K562 (cell line): ENCODE measurements around the gene RAB3GAP2. TPM values are rescaled to one million over a fixed set of nuclear protein-coding genes. Genes with fewer than 3 reads are reported as not detected.

Experiments used
- ATAC-seq: fragments of 200-7000 bp; cut with Tn5 transposase; 3 replicates; pipeline ENCODE4 v1.9.1; 2020; ENCODE audit warnings: moderate library complexity
- BruUV-seq: library from RNA; stranded (reverse); fragments of 400-500 nt; replicated peaks from 2 replicates; lab custom pipeline; 2021; lab: Mats Ljungman, UMichigan
- CTCF ChIA-PET: fragments of 300-600 bp; formaldehyde crosslinking; extraction: SDS; loops from one replicate; lab custom pipeline; 2021; ENCODE audit warnings: low intra/inter-chr PET ratio; lab: Yijun Ruan, JAX
- POLR2A ChIA-PET: fragments of 300-600, 350-650 bp; sonication (Branson Sonifier 250); formaldehyde crosslinking; extraction: SDS; loops from one replicate; lab custom pipeline; 2021; ENCODE audit warnings: antibody characterized with exemption, inconsistent platforms; lab: Yijun Ruan, JAX
- DNase-seq, 4 experiments: peaks; one replicate each; pipeline versions ENCODE4 v3.0.0 to v3.0.0-alpha.2; 2011 to 2018; ENCODE audit warnings: low spot score in 3 of 4, mixed read lengths in 3 of 4; ENCODE audit errors: extremely low read depth in 1 of 4
- FAIRE-seq: peaks from 2 replicates; lab custom pipeline; 2011; peaks lifted over from hg19 to GRCh38; lab: Jason Lieb, UNC
- H2AFZ ChIP-seq: 2 replicates; pipeline ENCODE4 v1.6.0; 2011; ENCODE audit warnings: low read depth, low read length, control low read depth, inconsistent platforms
- H3K27ac ChIP-seq: fragments of 200-600 bp; 3 replicates; pipeline ENCODE4 v1.8.0; 2011; ENCODE audit warnings: low read depth, mild to moderate bottlenecking, control low read depth, inconsistent platforms, low read length, moderate library complexity, mixed read lengths; ENCODE audit errors: extremely low read depth
- H3K27me3 ChIP-seq, 2 experiments: fragments of 300-600 bp in 1 of 2; 2 replicates in 1 of 2; 3 replicates in 1 of 2; pipeline versions ENCODE4 v1.6.0 to v1.8.0; 2011; ENCODE audit warnings: inconsistent platforms in 2 of 2, low read length in 2 of 2, mild to moderate bottlenecking in 1 of 2, mixed read lengths in 1 of 2, moderate library complexity in 1 of 2; ENCODE audit not compliant: control insufficient read depth in 2 of 2, insufficient read depth in 2 of 2
- H3K36me3 ChIP-seq: fragments of 300-600 bp; 3 replicates; pipeline ENCODE4 v1.8.0; 2011; ENCODE audit warnings: mild to moderate bottlenecking, low read length, inconsistent platforms; ENCODE audit not compliant: control insufficient read depth, insufficient read depth
- H3K4me1 ChIP-seq, 2 experiments: fragments of 200-600 bp in 1 of 2; replicated peaks in 1 of 2; 2 replicates in 1 of 2; 3 replicates in 1 of 2; pipeline versions ENCODE4 v1.5.1 to v1.8.0; 2011; ENCODE audit warnings: inconsistent platforms in 2 of 2, low read length in 2 of 2, mild to moderate bottlenecking in 1 of 2, mixed read lengths in 1 of 2, moderate library complexity in 1 of 2; ENCODE audit not compliant: control insufficient read depth in 2 of 2, insufficient read depth in 2 of 2
- H3K4me2 ChIP-seq: 2 replicates; pipeline ENCODE4 v1.6.1; 2011; ENCODE audit warnings: low read length, control low read depth, inconsistent platforms, mixed read lengths; ENCODE audit not compliant: insufficient read depth
- H3K4me3 ChIP-seq: fragments of 200-600 bp; sonication (generic), shearing (Covaris generic); 2 replicates; pipeline ENCODE4 v1.5.1; 2016; ENCODE audit warnings: control low read depth, inconsistent platforms
- H3K79me2 ChIP-seq: fragments of 200-600 bp; 3 replicates; pipeline ENCODE4 v1.8.0; 2011; ENCODE audit warnings: low read length, inconsistent platforms; ENCODE audit not compliant: control insufficient read depth, insufficient read depth
- H3K9ac ChIP-seq, 2 experiments: 2 replicates each; pipeline versions ENCODE4 v1.6.0 to v1.6.1; 2011; ENCODE audit warnings: low read depth in 2 of 2, low read length in 2 of 2, control low read depth in 1 of 2, inconsistent platforms in 1 of 2, mild to moderate bottlenecking in 1 of 2, mixed read lengths in 1 of 2; ENCODE audit not compliant: insufficient read depth in 1 of 2
- H3K9me1 ChIP-seq: one replicate; pipeline ENCODE4 v1.6.0; 2011; ENCODE audit warnings: inconsistent platforms, mild to moderate bottlenecking, low read length, moderate library complexity; ENCODE audit not compliant: control insufficient read depth, insufficient read depth
- H3K9me3 ChIP-seq: replicated peaks from 2 replicates; pipeline ENCODE4 v1.5.1; 2011; ENCODE audit warnings: low read depth, low read length, inconsistent platforms; ENCODE audit not compliant: control insufficient read depth, insufficient read depth
- H4K20me1 ChIP-seq: replicated peaks from 2 replicates; pipeline ENCODE4 v1.6.1; 2011; ENCODE audit warnings: low read length, inconsistent platforms, mixed read lengths; ENCODE audit not compliant: control insufficient read depth, insufficient read depth
- BRF2 ChIP-seq: IDR thresholded peaks from 3 replicates; pipeline ENCODE4 v1.6.1; 2011; ENCODE audit warnings: borderline replicate concordance, mild to moderate bottlenecking; ENCODE audit not compliant: insufficient read length, insufficient read depth
- C11orf30 ChIP-seq: fragments of 450-650 bp; IDR thresholded peaks from 2 replicates; pipeline ENCODE4 v1.6.1; 2016; ENCODE audit warnings: low read depth, mild to moderate bottlenecking
- CBX3 ChIP-seq, 2 experiments: IDR thresholded peaks; 1 replicate in 1 of 2; 2 replicates in 1 of 2; pipeline ENCODE4 v1.6.1; 2012; ENCODE audit warnings: inconsistent platforms in 2 of 2, low read length in 2 of 2, borderline replicate concordance in 1 of 2, control low read depth in 1 of 2
- GTF2F1 ChIP-seq: IDR thresholded peaks from 2 replicates; pipeline ENCODE4 v1.6.1; 2011; ENCODE audit warnings: low read depth, low read length, improper control_type of control experiment
- KLF13 ChIP-seq: fragments of 450-650 bp; IDR thresholded peaks from 2 replicates; pipeline ENCODE4 v1.6.1; 2016; ENCODE audit warnings: missing genetic modification characterization, low read depth, mild to moderate bottlenecking, missing compliant biosample characterization, moderate library complexity, borderline replicate concordance
- L3MBTL2 ChIP-seq: fragments of 450-650 bp; IDR thresholded peaks from 2 replicates; pipeline ENCODE4 v1.6.1; 2016; ENCODE audit warnings: mild to moderate bottlenecking, moderate library complexity
- MEF2D ChIP-seq: conservative IDR thresholded peaks from 2 replicates; pipeline ENCODE4 v1.6.1; 2016; ENCODE audit warnings: low read depth, missing genetic modification characterization, missing compliant biosample characterization
- PHB2 ChIP-seq: fragments of 450-650 bp; IDR thresholded peaks from 2 replicates; pipeline ENCODE4 v1.6.1; 2017; ENCODE audit warnings: low read depth
- POLR2H ChIP-seq: IDR thresholded peaks from 2 replicates; pipeline ENCODE4 v1.6.1; 2016; ENCODE audit warnings: missing genetic modification characterization, low read depth, mild to moderate bottlenecking, control low read depth, missing compliant biosample characterization, moderate library complexity
- TOE1 ChIP-seq, 2 experiments: fragments of 450-650 bp in 1 of 2; sonication (generic) in 1 of 2; formaldehyde crosslinking in 1 of 2; IDR thresholded peaks; 2 replicates each; pipeline versions ENCODE4 v1.7.1 to v1.8.0; 2016 to 2022; ENCODE audit warnings: borderline replicate concordance in 2 of 2, mild to moderate bottlenecking in 2 of 2, antibody characterized with exemption in 1 of 2, inconsistent platforms in 1 of 2, low read depth in 1 of 2, missing genetic modification reagents in 1 of 2, moderate library complexity in 1 of 2
- XRCC4 ChIP-seq: IDR thresholded peaks from one replicate; pipeline ENCODE4 v1.6.1; 2011; ENCODE audit not compliant: insufficient read depth, insufficient read length; ENCODE audit errors: extremely low read depth
- ZBTB12 ChIP-seq: fragments of 250-450 bp; sonication (Bioruptor Pico); IDR thresholded peaks from 2 replicates; pipeline ENCODE4 v1.4.0; 2020
- ZNF23 ChIP-seq: fragments of 250-450 bp; sonication (Bioruptor Pico); IDR thresholded peaks from 2 replicates; pipeline ENCODE4 v1.4.0; 2020; ENCODE audit warnings: mild to moderate bottlenecking
- ZNF347 ChIP-seq: fragments of 450-650 bp; formaldehyde crosslinking; IDR thresholded peaks from 2 replicates; pipeline ENCODE4 v1.4.0; 2020; ENCODE audit warnings: low read depth, mild to moderate bottlenecking, moderate library complexity
- ZNF436 ChIP-seq: fragments of 250-450, 450-650 bp; sonication (Bioruptor Pico); formaldehyde crosslinking; IDR thresholded peaks from 2 replicates; pipeline ENCODE4 v1.7.0; 2020; ENCODE audit warnings: mild to moderate bottlenecking
- ZNF561 ChIP-seq: fragments of 450-650 bp; formaldehyde crosslinking; conservative IDR thresholded peaks from 2 replicates; pipeline ENCODE4 v1.4.0; 2020; ENCODE audit warnings: mild to moderate bottlenecking, moderate library complexity
- in situ Hi-C: fragments of 300-500 bp; cut with MboI; formaldehyde crosslinking; loops from 4 replicates; pipeline ENCODE4 v1.15.0; 2018; ENCODE audit warnings: inconsistent platforms, mixed read lengths
- intact Hi-C: fragments of 100-400 bp; cut with micrococcal nuclease; formaldehyde crosslinking; loops from 2 replicates; pipeline ENCODE4 v1.14.2; 2022
- polyA plus RNA-seq, 8 experiments: library from polyadenylated mRNA; depleted of rRNA in 4 of 8; stranded (reverse) in 5 of 8; unstranded in 3 of 8; fragments of >200 nt; fragmentation: Nextera tagmentation in 2 of 8; fragmentation: Illumina TruSeq in 1 of 8; extraction: Ambion mirVana in 2 of 8; extraction: Trizol in 1 of 8; gene quantifications; 2 replicates each; pipeline versions ENCODE4 v1.2.1 to v1.2.3, GENCODE V29; 2011 to 2014; ENCODE audit warnings: inconsistent platforms in 1 of 8, missing spikeins in 1 of 8
- total RNA-seq, 7 experiments: library from RNA; depleted of rRNA in 6 of 7; stranded (reverse); fragments of >200 nt in 6 of 7; fragmentation: Illumina TruSeq in 2 of 7; extraction: Trizol in 2 of 7; gene quantifications; 2 replicates each; pipeline versions ENCODE4 v1.2.1 to v1.2.3, GENCODE V29; 2011 to 2021; ENCODE audit warnings: low replicate concordance in 1 of 7
- TF ChIP-seq, protein P1 (sequence below): fragments of 450-650 bp; formaldehyde crosslinking; IDR thresholded peaks from 2 replicates; pipeline ENCODE4 v1.4.0; 2020; ENCODE audit warnings: mild to moderate bottlenecking, mixed read lengths

RAB3GAP2 gene
- total and polyA plus RNA-seq, 9 of the 15 experiments (the other 6 are each of a cell fraction or from before 2014, with no cell fraction given) = 14.1 to 69.1 (median 32.2) TPM

GRCh38 chr1:220099826-220100225 is 172.4 kb downstream of the RAB3GAP2 start:
- ChIA-PET POLR2A (no interaction called here), CTCF (no interaction called here)
- H4K20me1 ChIP-seq = no peaks in the 10 kb centered on the region
- DNase-seq = no peak
- TF ChIP-seq ZNF436 (no peak), ZNF23 (CRISPR knock-in tag) (no peak), BRF2 (no peak), XRCC4 (no peak), PHB2 (no peak), ZNF561 (CRISPR knock-in tag) (no peak), MEF2D (no peak), CBX3 (IDR thresholded peaks at IDR 0.05; ENCODE audit: borderline replicate concordance in 1 of 2, low read length in 2 of 2) (no peak), POLR2H (tag) (no peak), TOE1 (IDR thresholded peaks at IDR 0.05; ENCODE audit: borderline replicate concordance) (no peak), TOE1 (CRISPR knock-in tag; IDR thresholded peaks at IDR 0.05; ENCODE audit: borderline replicate concordance, low read depth) (no peak), L3MBTL2 (no peak), KLF13 (tag) (no peak), GTF2F1 (no peak), C11orf30 (no peak), ZNF347 (no peak), ZBTB12 (CRISPR knock-in tag) (no peak)
- TF ChIP-seq, protein P1, sequence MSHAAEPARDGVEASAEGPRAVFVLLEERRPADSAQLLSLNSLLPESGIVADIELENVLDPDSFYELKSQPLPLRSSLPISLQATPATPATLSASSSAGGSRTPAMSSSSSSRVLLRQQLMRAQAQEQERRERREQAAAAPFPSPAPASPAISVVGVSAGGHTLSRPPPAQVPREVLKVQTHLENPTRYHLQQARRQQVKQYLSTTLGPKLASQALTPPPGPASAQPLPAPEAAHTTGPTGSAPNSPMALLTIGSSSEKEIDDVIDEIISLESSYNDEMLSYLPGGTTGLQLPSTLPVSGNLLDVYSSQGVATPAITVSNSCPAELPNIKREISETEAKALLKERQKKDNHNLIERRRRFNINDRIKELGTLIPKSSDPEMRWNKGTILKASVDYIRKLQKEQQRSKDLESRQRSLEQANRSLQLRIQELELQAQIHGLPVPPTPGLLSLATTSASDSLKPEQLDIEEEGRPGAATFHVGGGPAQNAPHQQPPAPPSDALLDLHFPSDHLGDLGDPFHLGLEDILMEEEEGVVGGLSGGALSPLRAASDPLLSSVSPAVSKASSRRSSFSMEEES = no peak
- H2AFZ ChIP-seq = no peak overlapping the region
- no TSS peak for BruUV-seq
- H3K9me3 ChIP-seq = no peaks in the 10 kb centered on the region
- FAIRE-seq = no peak
- in situ Hi-C loops (no loop called here), intact Hi-C loops (no loop called here)
- H3K9ac ChIP-seq = no peak overlapping the region
- peaks cover 6 to 8% of the 10 kb centered on the region in 2 experiments; a peak in 4 of 5 replicates for H3K4me1 ChIP-seq
- no peaks in the 10 kb centered on the region for H3K9me1 ChIP-seq
- no peak overlapping the region for H3K4me3 ChIP-seq
- no peak overlapping the region for H3K4me2 ChIP-seq
- no peak overlapping the region for H3K27ac ChIP-seq
- no peaks in the 10 kb centered on the region for H3K27me3 ChIP-seq
- no peak for ATAC-seq
- peaks cover 17% of the 10 kb centered on the region for H3K79me2 ChIP-seq
- peaks cover 80% of the 10 kb centered on the region; the same call in 2 of the 3 replicates for H3K36me3 ChIP-seq
